GM12878 (cell line): ENCODE data around the gene PRMT3. TPM values are rescaled to one million over a fixed set of nuclear protein-coding genes. Genes with fewer than 3 reads are reported as not detected.

Experiments
- CEBPZ ChIP-seq: fragments of 150-350 bp; IDR thresholded peaks from 2 replicates; pipeline ENCODE4 v1.6.1; 2016; ENCODE audit warnings: low read depth, low read length
- DPF2 ChIP-seq: fragments of 450-650 bp; IDR thresholded peaks from 2 replicates; pipeline ENCODE4 v1.6.1; 2017; ENCODE audit warnings: mild to moderate bottlenecking
- E4F1 ChIP-seq: fragments of 450-650 bp; IDR thresholded peaks from 2 replicates; pipeline ENCODE4 v1.6.1; 2018; ENCODE audit warnings: borderline replicate concordance, mild to moderate bottlenecking; ENCODE audit not compliant: partially characterized antibody
- HDGF ChIP-seq: fragments of 450-650 bp; IDR thresholded peaks from 2 replicates; pipeline ENCODE4 v1.6.1; 2016; ENCODE audit warnings: antibody characterized with exemption
- IRF4 ChIP-seq: IDR thresholded peaks from 2 replicates; pipeline ENCODE4 v1.6.1; 2011; ENCODE audit warnings: low read depth, low read length
- MEF2A ChIP-seq: IDR thresholded peaks from 2 replicates; pipeline ENCODE4 v1.6.1; 2011; ENCODE audit warnings: low read depth, mild to moderate bottlenecking, low read length, moderate library complexity; ENCODE audit not compliant: insufficient read depth
- MTA2 ChIP-seq: fragments of 450-650 bp; IDR thresholded peaks from 2 replicates; pipeline ENCODE4 v1.6.1; 2016; ENCODE audit warnings: low read depth, mild to moderate bottlenecking, moderate library complexity
- NFIC ChIP-seq: IDR thresholded peaks from 2 replicates; pipeline ENCODE4 v1.6.1; 2012; ENCODE audit warnings: low read depth, mild to moderate bottlenecking, inconsistent platforms, low read length, moderate library complexity
- POLR2AphosphoS2 ChIP-seq: IDR thresholded peaks from 2 replicates; pipeline ENCODE4 v1.6.1; 2011; ENCODE audit warnings: low read depth, mild to moderate bottlenecking, low read length, improper control_type of control experiment, moderate library complexity
- RAD51 ChIP-seq: fragments of 450-650 bp; IDR thresholded peaks from 2 replicates; pipeline ENCODE4 v1.6.1; 2016; ENCODE audit warnings: moderate library complexity, mild to moderate bottlenecking, inconsistent platforms
- REST ChIP-seq: IDR thresholded peaks from 2 replicates; pipeline ENCODE4 v1.6.1; 2012; ENCODE audit warnings: mild to moderate bottlenecking, low read depth, low read length
- SIX5 ChIP-seq: IDR thresholded peaks from 2 replicates; pipeline ENCODE4 v1.6.1; 2011; ENCODE audit warnings: mild to moderate bottlenecking, low read depth, low read length, moderate library complexity; ENCODE audit not compliant: severe bottlenecking
- SKIL ChIP-seq: fragments of 450-650 bp; IDR thresholded peaks from 2 replicates; pipeline ENCODE4 v1.6.1; 2017; ENCODE audit warnings: mild to moderate bottlenecking, low read depth, inconsistent platforms; ENCODE audit not compliant: poor library complexity, severe bottlenecking
- SRF ChIP-seq, 2 experiments: IDR thresholded peaks; 2 replicates each; pipeline ENCODE4 v1.6.1; 2011; ENCODE audit warnings: low read depth in 2 of 2, low read length in 2 of 2, mild to moderate bottlenecking in 1 of 2, moderate library complexity in 1 of 2
- USF1 ChIP-seq: IDR thresholded peaks from 2 replicates; pipeline ENCODE4 v1.6.1; 2011; ENCODE audit warnings: borderline replicate concordance, low read depth, mild to moderate bottlenecking, moderate library complexity, mixed read lengths, low read length; ENCODE audit not compliant: insufficient read depth; ENCODE audit errors: extremely low read length
- YBX1 ChIP-seq: fragments of 450-650 bp; IDR thresholded peaks from 2 replicates; pipeline ENCODE4 v1.6.1; 2016; ENCODE audit warnings: antibody characterized with exemption
- polyA plus RNA-seq, 11 experiments: library from polyadenylated mRNA; depleted of rRNA in 4 of 11; unstranded in 6 of 11; stranded (reverse) in 5 of 11; fragments of >200 nt; fragmentation: Nextera tagmentation in 4 of 11; fragmentation: Illumina TruSeq in 1 of 11; extraction: Ambion mirVana in 4 of 11; extraction: Trizol in 1 of 11; gene quantifications; 1 replicate in 1 of 11; 2 replicates in 10 of 11; pipeline versions ENCODE4 v1.2.1 to v1.2.3, GENCODE V29; 2011 to 2016; ENCODE audit warnings: inconsistent platforms in 2 of 11, missing spikeins in 2 of 11, low read depth in 1 of 11
- total RNA-seq, 4 experiments: library from RNA; depleted of rRNA in 3 of 4; stranded (reverse); fragments of >200 nt in 3 of 4; fragmentation: Illumina TruSeq in 1 of 4; extraction: Trizol in 1 of 4; gene quantifications; 2 replicates each; pipeline versions ENCODE4 v1.2.1 to v1.2.3, GENCODE V29; 2013 to 2021

PRMT3 gene
- total and polyA plus RNA-seq, 10 of the 15 experiments (the other 5 are each of a cell fraction or from before 2014, with no cell fraction given) = 13.9 to 52.1 (median 27.7) TPM

GRCh38 chr11:20387261-20388095 lies at the start of gene PRMT3 (continued):
- TF ChIP-seq REST (0 out of 2 replicates have a peak, but pooled peaks have one; percentile 29), POLR2AphosphoS2 (peak; percentile 68), MEF2A (0 out of 2 replicates have a peak, but pooled peaks have one; percentile 29), YBX1 (no peak), MTA2 (no peak), HDGF (peak; percentile 75), NFIC (no peak), RAD51 (peak; percentile 91), CEBPZ (no peak), USF1 (peak; percentile 97), IRF4 (no peak), SRF (IDR thresholded peaks at IDR 0.05; ENCODE audit: low read depth in 2 of 2, low read length in 2 of 2) (peak in 1 of 2 experiments; percentile 82; a peak in 2 of 4 replicates), SIX5 (peak; percentile 11), DPF2 (peak; percentile 37; the same call in 1 of the 2 replicates), E4F1 (peak; percentile 79), SKIL (no peak)
